ENCODE measurements around the gene LPO.
A peak's percentile ranks its signal among the peaks of the same experiment; 100 is the strongest.

Gene LPO

DNA sequence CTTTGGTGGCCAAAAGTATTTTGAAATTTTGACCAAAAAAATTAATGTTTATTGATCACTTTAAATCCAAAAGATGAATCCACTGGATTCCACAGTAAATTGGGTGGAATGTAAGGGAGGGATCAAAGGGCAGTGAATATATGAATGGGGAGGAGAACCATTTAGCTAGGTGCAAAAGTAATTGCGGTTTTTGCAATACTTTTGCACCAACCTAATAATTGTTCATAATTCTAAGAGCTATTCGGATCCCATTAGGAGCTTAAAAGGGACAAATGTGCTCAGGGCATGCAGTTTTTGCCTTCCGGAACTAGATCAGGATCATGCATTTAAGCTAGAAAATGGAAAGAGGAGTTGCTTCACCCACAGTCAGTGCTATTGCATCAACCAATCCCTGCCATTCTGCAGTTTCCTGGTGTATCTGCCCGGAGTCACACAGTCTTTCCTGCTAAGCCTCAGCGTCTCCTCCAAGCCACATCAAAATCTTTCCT, at the start of gene LPO:
Gene LPO, plus strand, starts transcription at position 438 of the 488 bp plus-strand sequence. CDS start 4,396 bp downstream, outside the sequence.
- no peak for FAIRE-seq
- DNase-seq (ENCODE audit: insufficient read length, low spot score): no peak
- no peak for TF ChIP-seq POLR2A (IDR thresholded peaks at IDR 0.05; ENCODE audit: low read depth, low read length)

DNA sequence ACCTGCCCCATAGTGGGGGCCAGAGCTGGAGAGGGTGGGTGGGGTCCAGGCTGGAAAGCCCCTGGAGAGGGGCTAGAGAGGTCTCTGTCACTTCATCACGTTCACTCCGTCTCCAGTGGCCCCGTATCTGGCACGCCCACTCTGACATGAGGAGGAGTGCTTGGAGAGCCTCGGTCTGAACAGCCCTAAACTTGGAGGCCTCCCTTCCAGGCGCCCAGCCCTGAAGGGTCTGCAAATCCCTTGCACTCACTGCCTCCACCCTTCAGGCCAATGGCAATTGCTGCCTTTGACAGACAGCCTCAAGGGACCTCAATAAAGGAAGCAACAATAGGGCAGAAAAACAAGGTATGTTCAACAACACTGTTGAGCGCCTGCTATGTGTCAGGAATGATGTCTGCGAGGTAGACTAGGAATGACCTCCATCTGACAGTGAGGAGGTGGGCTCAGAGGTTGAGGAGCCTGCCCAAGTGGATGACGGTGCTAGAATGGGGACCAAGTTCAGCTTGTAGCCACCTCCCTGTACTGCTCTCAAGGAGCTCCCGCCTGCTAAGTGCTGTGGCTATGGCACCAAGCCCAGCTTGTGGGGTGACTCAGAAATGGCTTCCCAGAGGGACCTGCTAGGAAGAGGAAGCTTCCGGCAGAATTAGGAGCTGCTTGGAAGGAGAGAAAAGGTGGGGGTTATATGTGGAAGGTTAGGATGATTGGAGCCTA, 48.8 kb upstream of the LPO start:
- DNase-seq (ENCODE audit: insufficient read length, low spot score): peak; percentile 99
- TF ChIP-seq POLR2A (IDR thresholded peaks at IDR 0.05; ENCODE audit: low read depth, low read length): no peak

GRCh38 chr17:58191241-58191896, 47.0 kb upstream of the LPO start:
- FAIRE-seq: no peak
- DNase-seq (ENCODE audit: insufficient read length, low spot score): no peak

More for the DNA sequence above, 48.8 kb upstream of the LPO start:
- FAIRE-seq: peak; percentile 86

GRCh38 chr17:58192612-58193011, 45.8 kb upstream of the LPO start, which contains the start of gene EPX:
TSS of gene EPX (plus strand) at chr17:58192726. CDS start at chr17:58192847, 121 bp downstream.
- no peak for TF ChIP-seq POLR2A (IDR thresholded peaks at IDR 0.05; ENCODE audit: low read depth, low read length)
- FAIRE-seq: no peak
- no peak for DNase-seq (ENCODE audit: insufficient read length, low spot score)

More at GRCh38 chr17:58191241-58191896, 47.0 kb upstream of the LPO start:
- no peak for TF ChIP-seq POLR2A (IDR thresholded peaks at IDR 0.05; ENCODE audit: low read depth, low read length)

GRCh38 chr17:58193641-58194255, 44.6 kb upstream of the LPO start:
- FAIRE-seq: no peak
- no peak for TF ChIP-seq POLR2A (IDR thresholded peaks at IDR 0.05; ENCODE audit: low read depth, low read length)

DNA sequence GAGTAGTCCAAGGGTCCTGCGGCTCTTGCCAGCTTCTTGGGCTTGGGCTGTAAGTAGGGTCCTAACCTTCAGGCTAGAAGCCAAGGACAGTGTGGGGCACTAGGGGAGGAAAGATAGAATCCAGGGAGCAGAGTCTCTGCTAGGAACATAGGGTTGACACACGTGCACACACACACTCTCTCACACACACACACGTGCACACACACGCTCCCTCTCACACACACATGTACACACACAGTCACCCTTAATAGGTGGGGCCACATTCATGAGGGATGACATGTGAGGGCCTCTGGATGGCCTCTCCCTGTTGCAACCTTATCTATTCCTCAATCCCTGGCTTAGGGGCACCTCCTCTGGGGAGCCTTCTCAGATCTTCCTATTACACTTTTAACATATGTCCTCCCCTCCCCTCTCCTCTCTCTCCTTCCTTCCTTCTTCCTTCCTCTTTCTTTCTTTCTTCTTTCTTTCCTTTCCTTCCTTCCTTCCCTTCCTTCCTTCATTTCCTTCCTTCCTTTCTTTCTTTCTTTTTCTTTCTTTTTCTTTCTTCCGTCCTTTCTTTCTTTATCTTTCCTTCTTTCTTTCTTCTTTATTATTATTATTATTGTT, 42.8 kb upstream of the LPO start:
- no peak for DNase-seq (ENCODE audit: insufficient read length, low spot score)

More at GRCh38 chr17:58193641-58194255, 44.6 kb upstream of the LPO start:
- no peak for DNase-seq (ENCODE audit: insufficient read length, low spot score)

DNA sequence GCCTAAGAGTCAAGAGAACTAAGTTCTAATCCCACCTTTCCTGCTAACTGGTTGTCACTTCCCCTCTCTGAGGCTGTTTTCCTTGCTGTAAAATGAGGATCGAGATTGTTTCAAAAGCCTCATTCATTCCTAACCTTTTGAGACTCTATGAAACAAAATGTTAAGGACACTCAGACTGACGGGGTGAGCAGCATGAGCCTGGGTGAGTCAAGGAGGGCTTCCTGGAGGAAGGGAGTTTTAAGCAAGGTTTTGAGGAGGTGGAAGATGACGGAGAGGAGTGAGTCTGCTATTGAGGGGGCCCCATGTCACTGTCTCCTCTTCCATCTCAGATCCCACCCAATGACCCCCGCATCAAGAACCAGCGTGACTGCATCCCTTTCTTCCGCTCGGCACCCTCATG, 41.8 kb upstream of the LPO start:
- no peak for FAIRE-seq

More for the DNA sequence above, 42.8 kb upstream of the LPO start:
- no peak for FAIRE-seq
- TF ChIP-seq POLR2A (IDR thresholded peaks at IDR 0.05; ENCODE audit: low read depth, low read length): no peak

GRCh38 chr17:58200024-58200633, 38.3 kb upstream of the LPO start:
- FAIRE-seq (no peak), DNase-seq (ENCODE audit: insufficient read length, low spot score) (peak; percentile 68)
- TF ChIP-seq POLR2A (IDR thresholded peaks at IDR 0.05; ENCODE audit: low read depth, low read length): no peak

More for the DNA sequence above, 41.8 kb upstream of the LPO start:
- no peak for TF ChIP-seq POLR2A (IDR thresholded peaks at IDR 0.05; ENCODE audit: low read depth, low read length)
- DNase-seq (ENCODE audit: insufficient read length, low spot score): no peak

DNA sequence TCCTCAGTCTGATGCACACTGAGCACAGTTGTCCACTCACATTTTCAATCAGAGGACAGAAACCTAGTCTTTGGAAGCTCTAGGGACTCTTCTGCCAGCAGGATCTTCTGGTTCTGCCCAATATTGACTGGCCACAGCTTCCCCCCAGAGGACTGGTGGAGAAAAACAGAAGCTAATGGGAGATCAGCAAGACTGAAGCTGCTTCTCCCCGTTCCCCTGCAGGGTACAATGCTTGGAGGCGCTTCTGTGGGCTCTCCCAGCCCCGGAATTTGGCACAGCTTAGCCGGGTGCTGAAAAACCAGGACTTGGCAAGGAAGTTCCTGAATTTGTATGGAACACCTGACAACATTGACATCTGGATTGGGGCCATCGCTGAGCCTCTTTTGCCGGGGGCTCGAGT, 35.5 kb upstream of the LPO start:
- FAIRE-seq (no peak), DNase-seq (ENCODE audit: insufficient read length, low spot score) (no peak)
- no peak for TF ChIP-seq POLR2A (IDR thresholded peaks at IDR 0.05; ENCODE audit: low read depth, low read length)

- no peak for DNase-seq (ENCODE audit: insufficient read length, low spot score)
- no peak for TF ChIP-seq POLR2A (IDR thresholded peaks at IDR 0.05; ENCODE audit: low read depth, low read length)
- no peak for FAIRE-seq
These were observed 33.6 kb upstream of the LPO start for GRCh38 chr17:58204796-58205195.

DNA sequence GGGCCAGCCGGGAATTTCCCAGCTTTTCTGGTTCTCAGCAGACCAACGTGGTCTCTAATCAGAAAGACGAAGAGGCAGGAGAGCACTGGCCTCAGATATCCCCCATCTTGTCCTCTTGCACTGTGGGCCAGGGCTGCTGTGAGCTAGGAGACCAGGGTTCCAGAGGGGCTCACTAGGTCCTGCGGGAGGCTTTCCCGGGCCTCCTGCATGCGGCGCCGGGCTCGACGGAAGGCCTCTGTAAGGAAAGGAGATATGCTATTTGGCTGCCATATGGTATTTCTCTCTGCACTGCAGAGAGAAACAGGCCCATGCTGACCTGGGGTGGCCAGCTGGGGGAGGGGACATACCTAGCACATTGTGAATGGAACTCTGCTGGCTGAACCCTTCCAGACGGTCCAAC, 32.4 kb upstream of the LPO start:
- no peak for TF ChIP-seq POLR2A (IDR thresholded peaks at IDR 0.05; ENCODE audit: low read depth, low read length)
- FAIRE-seq: no peak
- no peak for DNase-seq (ENCODE audit: insufficient read length, low spot score)

DNA sequence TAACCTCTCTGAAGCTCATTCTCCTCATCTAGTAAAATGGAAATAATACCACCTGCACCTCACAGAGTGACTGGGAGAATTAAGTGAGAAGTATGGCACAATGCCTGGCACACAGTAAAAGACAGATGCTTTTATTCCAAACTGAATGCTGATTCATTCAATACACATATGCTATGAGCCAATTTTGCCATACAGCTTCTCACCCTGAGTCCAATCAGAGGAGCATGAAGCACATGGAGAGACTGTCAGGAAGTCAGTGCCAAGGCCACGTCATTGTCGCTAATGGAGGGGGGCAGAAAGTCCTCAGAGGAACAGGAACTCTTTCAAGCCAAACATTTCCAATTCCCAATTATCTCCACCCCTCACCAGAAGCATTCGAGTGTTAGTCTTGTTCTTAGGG, 30.9 kb upstream of the LPO start:
- FAIRE-seq (no peak), DNase-seq (ENCODE audit: insufficient read length, low spot score) (no peak)
- TF ChIP-seq POLR2A (IDR thresholded peaks at IDR 0.05; ENCODE audit: low read depth, low read length): no peak

- TF ChIP-seq POLR2A (IDR thresholded peaks at IDR 0.05; ENCODE audit: low read depth, low read length): no peak
- DNase-seq (ENCODE audit: insufficient read length, low spot score) (no peak), FAIRE-seq (no peak)
These were observed 30.0 kb upstream of the LPO start for GRCh38 chr17:58208344-58208743.
